HEK293 (cell line): ENCODE results near the gene CCDC152.

Experiments used
- CTCF ChIA-PET: fragments of 350-600 bp; formaldehyde crosslinking; extraction: SDS; loops from one replicate; lab custom pipeline; 2021; ENCODE audit warnings: antibody characterized with exemption; lab: Yijun Ruan, JAX
- POLR2A ChIA-PET: fragments of 300-600 bp; formaldehyde crosslinking; extraction: SDS; loops from one replicate; lab custom pipeline; 2020; ENCODE audit warnings: antibody characterized with exemption, inconsistent platforms; lab: Yijun Ruan, JAX
- H3K27ac ChIP-seq: fragments of 200-500 bp; sonication (Bioruptor generic); 2 replicates; pipeline ENCODE4 v1.5.1; 2014; ENCODE audit warnings: low read depth, low read length, control low read depth, inconsistent platforms; ENCODE audit errors: extremely low read depth
- H3K36me3 ChIP-seq, 2 experiments: fragments of 200-500 bp in 1 of 2; sonication (Bioruptor generic) in 1 of 2; 1 replicate in 1 of 2; 2 replicates in 1 of 2; pipeline ENCODE4 v1.5.1; 2014 to 2017; ENCODE audit warnings: inconsistent platforms in 2 of 2, low read length in 2 of 2; ENCODE audit not compliant: control insufficient read depth in 2 of 2, insufficient read depth in 1 of 2
- H3K4me1 ChIP-seq: fragments of 200-500 bp; sonication (Bioruptor generic); 2 replicates; pipeline ENCODE4 v1.5.1; 2014; ENCODE audit warnings: mild to moderate bottlenecking, low read length, inconsistent platforms; ENCODE audit not compliant: control insufficient read depth, insufficient read depth
- H3K4me3 ChIP-seq: 2 replicates; pipeline ENCODE4 v1.5.1; 2011; ENCODE audit warnings: low read depth, mild to moderate bottlenecking, control low read depth, low read length, moderate library complexity
- H3K9me3 ChIP-seq: fragments of 200-500 bp; sonication (Bioruptor generic); 2 replicates; pipeline ENCODE4 v1.5.1; 2014; ENCODE audit warnings: low read depth, low read length, inconsistent platforms; ENCODE audit not compliant: control insufficient read depth, insufficient read depth
- ATF2 ChIP-seq: fragments of 450-650 bp; formaldehyde crosslinking; IDR thresholded peaks from 2 replicates; pipeline ENCODE4 v1.5.1; 2016; ENCODE audit warnings: missing biosample characterization, missing genetic modification characterization, low read depth
- CTCF ChIP-seq: fragments of 450-650 bp; formaldehyde crosslinking; IDR thresholded peaks from 2 replicates; pipeline ENCODE4 v1.5.1; 2016; ENCODE audit warnings: missing biosample characterization, missing genetic modification characterization
- FEZF1 ChIP-seq: fragments of 450-650 bp; formaldehyde crosslinking; IDR thresholded peaks from 2 replicates; pipeline ENCODE4 v1.5.1; 2016; ENCODE audit warnings: missing biosample characterization, missing genetic modification characterization
- GFI1B ChIP-seq: fragments of 450-650 bp; formaldehyde crosslinking; IDR thresholded peaks from 2 replicates; pipeline ENCODE4 v1.5.1; 2016; ENCODE audit warnings: missing biosample characterization, missing genetic modification characterization
- GLIS2 ChIP-seq: fragments of 450-650 bp; formaldehyde crosslinking; IDR thresholded peaks from 2 replicates; pipeline ENCODE4 v1.5.1; 2016; ENCODE audit warnings: missing biosample characterization, missing genetic modification characterization
- IKZF3 ChIP-seq: fragments of 450-650 bp; IDR thresholded peaks from 2 replicates; pipeline ENCODE4 v1.5.0; 2018; ENCODE audit warnings: missing biosample characterization, mild to moderate bottlenecking, missing genetic modification characterization, moderate library complexity
- SCRT1 ChIP-seq: fragments of 450-650 bp; formaldehyde crosslinking; IDR thresholded peaks from 2 replicates; pipeline ENCODE4 v1.5.1; 2016; ENCODE audit warnings: missing biosample characterization, missing genetic modification characterization, borderline replicate concordance
- WT1 ChIP-seq: fragments of 450-650 bp; formaldehyde crosslinking; IDR thresholded peaks from 2 replicates; pipeline ENCODE4 v1.5.1; 2016; ENCODE audit warnings: missing biosample characterization, missing genetic modification characterization
- ZBTB48 ChIP-seq: fragments of 450-650 bp; formaldehyde crosslinking; IDR thresholded peaks from 2 replicates; pipeline ENCODE4 v1.5.1; 2016; ENCODE audit warnings: missing biosample characterization, missing genetic modification characterization
- ZFP3 ChIP-seq: fragments of 450-650 bp; formaldehyde crosslinking; IDR thresholded peaks from 2 replicates; pipeline ENCODE4 v1.5.1; 2016; ENCODE audit warnings: low read depth, missing biosample characterization, missing genetic modification characterization
- ZFP69B ChIP-seq: fragments of 450-650 bp; formaldehyde crosslinking; IDR thresholded peaks from 2 replicates; pipeline ENCODE4 v1.5.1; 2016; ENCODE audit warnings: missing biosample characterization, missing genetic modification characterization
- ZIC2 ChIP-seq: fragments of 450-650 bp; formaldehyde crosslinking; IDR thresholded peaks from 2 replicates; pipeline ENCODE4 v1.5.1; 2016; ENCODE audit warnings: missing biosample characterization, missing genetic modification characterization
- ZNF121 ChIP-seq: fragments of 450-650 bp; formaldehyde crosslinking; IDR thresholded peaks from 2 replicates; pipeline ENCODE4 v1.5.1; 2016; ENCODE audit warnings: missing biosample characterization, missing genetic modification characterization
- ZNF148 ChIP-seq: fragments of 450-650 bp; formaldehyde crosslinking; IDR thresholded peaks from 2 replicates; pipeline ENCODE4 v1.5.0; 2017; ENCODE audit warnings: missing biosample characterization, missing genetic modification characterization, borderline replicate concordance
- ZNF221 ChIP-seq: fragments of 450-650 bp; formaldehyde crosslinking; IDR thresholded peaks from 2 replicates; pipeline ENCODE4 v1.5.1; 2017; ENCODE audit warnings: missing biosample characterization, missing genetic modification characterization, borderline replicate concordance
- ZNF239 ChIP-seq: fragments of 450-650 bp; formaldehyde crosslinking; IDR thresholded peaks from 2 replicates; pipeline ENCODE4 v1.5.1; 2016; ENCODE audit warnings: missing biosample characterization, missing genetic modification characterization
- ZNF423 ChIP-seq: fragments of 450-650 bp; formaldehyde crosslinking; IDR thresholded peaks from 2 replicates; pipeline ENCODE4 v1.5.1; 2016; ENCODE audit warnings: missing biosample characterization, missing genetic modification characterization
- ZNF610 ChIP-seq: fragments of 450-650 bp; formaldehyde crosslinking; IDR thresholded peaks from 2 replicates; pipeline ENCODE4 v1.5.1; 2016; ENCODE audit warnings: missing biosample characterization, missing genetic modification characterization, borderline replicate concordance
- ZNF654 ChIP-seq: fragments of 450-650 bp; formaldehyde crosslinking; IDR thresholded peaks from 2 replicates; pipeline ENCODE4 v1.5.1; 2016; ENCODE audit warnings: low read depth, missing biosample characterization, missing genetic modification characterization
- ZNF670 ChIP-seq: fragments of 450-650 bp; formaldehyde crosslinking; IDR thresholded peaks from 2 replicates; pipeline ENCODE4 v1.5.1; 2016; ENCODE audit warnings: missing biosample characterization, missing genetic modification characterization, low read depth
- ZNF843 ChIP-seq: fragments of 450-650 bp; formaldehyde crosslinking; IDR thresholded peaks from 2 replicates; pipeline ENCODE4 v1.5.1; 2016; ENCODE audit warnings: missing biosample characterization, missing genetic modification characterization

Gene CCDC152

GRCh38 chr5:42740920-42741319, 15.7 kb upstream of the CCDC152 start:
- H3K4me1 ChIP-seq = no peaks in the 10 kb centered on the region
- ChIA-PET POLR2A (no interaction called here), CTCF (interaction anchor here (0.7 to 0.8 kb wide), 2 partner anchors 26 to 27 kb away, joined by 5 read pairs; no protein-coding TSS in a partner anchor)
- no peak overlapping the region for H3K4me3 ChIP-seq
- no peaks in the 10 kb centered on the region for H3K9me3 ChIP-seq
- no peak overlapping the region for H3K27ac ChIP-seq
- no peaks in the 10 kb centered on the region for H3K36me3 ChIP-seq
- TF ChIP-seq ZNF670 (tag by site-specific recombination) (no peak), ZNF121 (tag by site-specific recombination) (no peak), GLIS2 (no peak), ZNF423 (tag by site-specific recombination) (no peak), ZNF843 (tag by site-specific recombination) (no peak), ATF2 (peak; percentile 75), SCRT1 (no peak), ZFP3 (no peak)

GRCh38 chr5:42745426-42745825, 11.2 kb upstream of the CCDC152 start:
- CTCF ChIA-PET = interaction anchor here (0.5 to 4.1 kb wide), 48 partner anchors 9 to 1364 kb away, joined by 3 to 24 read pairs (median 4); partner anchors contain the start of genes CCDC152 and GHR
- TF ChIP-seq ZNF221 (tag by site-specific recombination) = no peak
- TF ChIP-seq ZNF654 (tag by site-specific recombination) = peak; percentile 32
- TF ChIP-seq CTCF = 0 out of 2 replicates have a peak, but pooled peaks have one; percentile 11

GRCh38 chr5:42745856-42746255, 10.8 kb upstream of the CCDC152 start:
- H3K9me3 ChIP-seq = no peaks in the 10 kb centered on the region
- no peak for TF ChIP-seq FEZF1
- no peak for TF ChIP-seq CTCF
- TF ChIP-seq, all 188 proteins: peak for 0
- POLR2A ChIA-PET = no interaction called here
- CTCF ChIA-PET = interaction anchor here (0.5 to 4.1 kb wide), 31 partner anchors 9 to 690 kb away, joined by 3 to 24 read pairs (median 5); partner anchors contain the start of gene CCDC152
- Histone ChIP-seq H3K4me3 (no peak overlapping the region), H3K27ac (no peak overlapping the region), H3K4me1 (no peaks in the 10 kb centered on the region), H3K36me3 (no peaks in the 10 kb centered on the region)

More at GRCh38 chr5:42745426-42745825, 11.2 kb upstream of the CCDC152 start:
- H3K4me3 ChIP-seq = no peak overlapping the region
- POLR2A ChIA-PET = no interaction called here
- H3K4me1 ChIP-seq = no peaks in the 10 kb centered on the region
- no peaks in the 10 kb centered on the region for H3K36me3 ChIP-seq
- H3K9me3 ChIP-seq = no peaks in the 10 kb centered on the region
- no peak overlapping the region for H3K27ac ChIP-seq

- Histone ChIP-seq H3K27ac (no peak overlapping the region), H3K36me3 (no peaks in the 10 kb centered on the region), H3K9me3 (no peaks in the 10 kb centered on the region), H3K4me1 (peaks cover 7% of the 10 kb centered on the region; the same call in 1 of the 2 replicates), H3K4me3 (no peak overlapping the region)
- ChIA-PET POLR2A (no interaction called here), CTCF (no interaction called here)
- TF ChIP-seq ZNF843 (tag by site-specific recombination) (no peak), GFI1B (tag by site-specific recombination) (no peak), ZFP69B (tag by site-specific recombination) (no peak), WT1 (tag by site-specific recombination) (no peak), ZBTB48 (no peak), ZNF239 (tag by site-specific recombination) (no peak), IKZF3 (tag by site-specific recombination) (no peak), ZNF148 (tag by site-specific recombination) (no peak), ZNF423 (tag by site-specific recombination) (no peak), ZIC2 (tag by site-specific recombination) (no peak), ZNF610 (tag by site-specific recombination) (no peak), FEZF1 (no peak)
These were observed 7.6 kb upstream of the CCDC152 start for GRCh38 chr5:42749020-42749419.
